GM12864 (cell line): ENCODE data around the gene ALOX12.
"Not testable (repeated sequence)": the region's sequence is repeated elsewhere in the genome, so short reads cannot be mapped to it uniquely, and the experiment has no call there.

Experiments
- DNase-seq: peaks from one replicate; pipeline ENCODE4 v3.0.0-alpha.2; 2011; ENCODE audit warnings: low read depth
- H3K4me3 ChIP-seq: 2 replicates; pipeline ENCODE4 v1.5.1; 2011; ENCODE audit warnings: mild to moderate bottlenecking, low read depth, low read length, control low read depth
- TF ChIP-seq, protein P1 (sequence below): IDR thresholded peaks from 2 replicates; pipeline ENCODE4 v1.5.1; 2011; ENCODE audit warnings: low read depth, mild to moderate bottlenecking, moderate library complexity, low read length, control low read depth, inconsistent platforms; ENCODE audit errors: missing control alignments

ALOX12 gene

DNA sequence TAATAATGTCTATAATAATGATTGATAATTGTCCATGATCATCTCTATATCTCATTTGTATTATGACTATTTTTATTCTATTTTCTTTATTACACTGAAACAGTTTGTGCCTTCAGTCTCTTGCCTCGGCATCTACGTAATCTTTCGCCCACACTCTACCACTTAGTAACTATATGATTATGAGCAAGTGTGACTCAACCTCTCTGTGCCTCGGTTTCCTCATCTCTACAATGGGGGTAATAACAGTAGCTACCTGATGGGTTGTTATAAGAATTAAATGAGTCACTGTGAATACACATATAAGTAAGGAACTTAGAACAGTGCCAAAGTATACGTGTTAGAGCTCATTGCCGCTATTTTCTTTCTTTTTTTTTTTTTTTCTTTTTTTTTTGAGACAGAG lies 51.7 kb downstream of the ALOX12 start:
- DNase-seq = no peak
- H3K4me3 ChIP-seq = no peak overlapping the region
- TF ChIP-seq, protein P1, sequence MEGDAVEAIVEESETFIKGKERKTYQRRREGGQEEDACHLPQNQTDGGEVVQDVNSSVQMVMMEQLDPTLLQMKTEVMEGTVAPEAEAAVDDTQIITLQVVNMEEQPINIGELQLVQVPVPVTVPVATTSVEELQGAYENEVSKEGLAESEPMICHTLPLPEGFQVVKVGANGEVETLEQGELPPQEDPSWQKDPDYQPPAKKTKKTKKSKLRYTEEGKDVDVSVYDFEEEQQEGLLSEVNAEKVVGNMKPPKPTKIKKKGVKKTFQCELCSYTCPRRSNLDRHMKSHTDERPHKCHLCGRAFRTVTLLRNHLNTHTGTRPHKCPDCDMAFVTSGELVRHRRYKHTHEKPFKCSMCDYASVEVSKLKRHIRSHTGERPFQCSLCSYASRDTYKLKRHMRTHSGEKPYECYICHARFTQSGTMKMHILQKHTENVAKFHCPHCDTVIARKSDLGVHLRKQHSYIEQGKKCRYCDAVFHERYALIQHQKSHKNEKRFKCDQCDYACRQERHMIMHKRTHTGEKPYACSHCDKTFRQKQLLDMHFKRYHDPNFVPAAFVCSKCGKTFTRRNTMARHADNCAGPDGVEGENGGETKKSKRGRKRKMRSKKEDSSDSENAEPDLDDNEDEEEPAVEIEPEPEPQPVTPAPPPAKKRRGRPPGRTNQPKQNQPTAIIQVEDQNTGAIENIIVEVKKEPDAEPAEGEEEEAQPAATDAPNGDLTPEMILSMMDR = no peak

DNA sequence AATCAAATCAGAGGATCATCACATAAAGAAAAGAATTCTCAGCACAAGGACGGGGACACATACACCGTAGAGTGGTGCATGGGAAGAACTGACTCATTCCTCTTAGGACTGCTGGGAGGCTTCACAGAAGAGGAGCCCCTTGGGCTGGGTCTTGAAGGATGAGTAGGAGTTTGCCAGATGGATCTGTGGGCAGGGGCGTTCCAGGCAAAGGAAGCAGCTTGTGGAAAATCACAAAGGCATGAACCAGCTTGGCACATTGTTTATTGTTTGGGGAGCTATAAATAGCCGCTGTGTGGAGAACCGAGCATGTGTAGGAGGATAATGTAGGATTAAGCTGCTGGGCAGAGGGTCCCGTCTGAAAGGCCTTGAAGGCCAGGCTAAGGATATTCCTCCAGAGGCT lies 53.1 kb downstream of the ALOX12 start:
- no peak for DNase-seq

DNA sequence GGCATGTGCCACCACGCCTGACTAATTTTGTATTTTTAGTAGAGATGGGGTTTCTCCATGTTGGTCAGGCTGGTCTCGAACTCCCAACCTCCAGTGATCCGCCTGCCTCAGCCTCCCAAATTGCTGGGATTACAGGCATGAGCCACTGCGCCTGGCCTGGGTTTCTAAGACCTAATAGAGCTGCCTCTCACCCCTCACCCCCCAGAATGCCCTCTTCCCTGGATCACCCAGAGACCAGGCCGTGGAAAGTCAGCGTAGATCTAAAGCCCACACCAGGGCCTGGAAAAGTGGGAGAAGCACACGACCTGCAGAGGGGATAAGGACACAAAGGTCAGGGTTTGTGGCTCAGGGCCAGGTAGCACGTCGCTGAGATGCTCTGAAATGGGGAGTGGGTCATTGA lies 54.7 kb downstream of the ALOX12 start:
- H3K4me3 ChIP-seq, DNase-seq: not testable (repeated sequence)

More for the DNA sequence above, 53.1 kb downstream of the ALOX12 start:
- TF ChIP-seq, protein P1 = no peak
- H3K4me3 ChIP-seq = no peak overlapping the region

DNA sequence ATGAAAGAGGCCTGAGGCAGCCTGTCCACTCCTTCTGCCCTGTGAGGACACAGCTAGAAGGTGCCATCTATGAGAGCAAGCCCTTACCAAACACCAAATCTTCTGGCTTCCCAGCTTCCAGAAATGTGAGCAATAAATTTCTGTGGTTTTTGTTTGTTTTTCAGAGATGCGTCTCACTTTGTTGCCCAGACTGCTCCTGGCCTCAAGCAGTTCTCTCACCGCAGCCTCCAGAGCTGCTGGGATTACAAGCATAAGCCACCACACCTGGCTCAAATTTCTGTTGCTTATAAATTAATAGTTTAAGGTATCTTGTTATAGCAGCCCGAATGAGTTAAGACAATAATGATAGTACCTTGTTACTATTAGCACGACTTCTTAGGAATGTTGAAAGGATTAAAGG lies 60.5 kb downstream of the ALOX12 start:
- no peak for DNase-seq
- H3K4me3 ChIP-seq = no peak overlapping the region
- TF ChIP-seq, protein P1 = no peak

DNA sequence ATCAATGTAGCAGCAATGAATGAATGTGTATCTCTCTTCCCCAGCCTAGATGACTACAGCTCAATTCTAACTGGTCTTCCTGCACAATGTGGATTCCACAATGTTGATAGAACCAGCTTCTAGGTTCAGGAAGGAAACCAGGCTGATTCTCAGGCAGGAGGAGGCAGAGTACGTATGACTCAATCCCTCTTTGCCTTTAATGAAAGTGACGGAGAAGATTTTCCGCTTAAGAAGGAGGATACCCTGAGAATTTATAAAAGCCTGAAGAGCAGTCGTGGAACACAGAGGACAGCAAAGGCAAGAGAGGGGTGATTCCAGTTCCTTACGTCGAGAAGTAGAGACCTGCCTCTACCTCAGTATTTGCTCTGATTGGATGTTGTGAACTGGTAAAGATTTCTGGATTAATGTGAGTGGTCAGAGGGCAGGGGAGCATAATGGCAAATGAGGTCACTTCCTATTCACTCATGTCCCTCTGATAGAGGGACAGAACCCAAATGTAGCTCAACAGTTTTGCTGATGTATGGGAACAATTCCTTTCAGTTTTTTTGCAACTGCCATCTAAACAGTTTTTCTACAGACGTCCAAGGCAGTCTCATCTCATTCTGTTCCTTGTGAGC lies 63.1 kb downstream of the ALOX12 start:
- DNase-seq = no peak
- TF ChIP-seq, protein P1 = no peak
- H3K4me3 ChIP-seq = no peak overlapping the region
